DMS114 treated with DMSO at 0.1 percent for 48 hours (cell line): ENCODE results near the gene YWHAG.
"Not testable (repeated sequence)": the region's sequence is repeated elsewhere in the genome, so short reads cannot be mapped to it uniquely, and the experiment has no call there.

Experiments used
- DNase-seq: peaks from one replicate; lab custom pipeline; 2025; ENCODE audit not compliant: unreplicated experiment; lab: John Stamatoyannopoulos, UW

The YWHAG gene

DNA sequence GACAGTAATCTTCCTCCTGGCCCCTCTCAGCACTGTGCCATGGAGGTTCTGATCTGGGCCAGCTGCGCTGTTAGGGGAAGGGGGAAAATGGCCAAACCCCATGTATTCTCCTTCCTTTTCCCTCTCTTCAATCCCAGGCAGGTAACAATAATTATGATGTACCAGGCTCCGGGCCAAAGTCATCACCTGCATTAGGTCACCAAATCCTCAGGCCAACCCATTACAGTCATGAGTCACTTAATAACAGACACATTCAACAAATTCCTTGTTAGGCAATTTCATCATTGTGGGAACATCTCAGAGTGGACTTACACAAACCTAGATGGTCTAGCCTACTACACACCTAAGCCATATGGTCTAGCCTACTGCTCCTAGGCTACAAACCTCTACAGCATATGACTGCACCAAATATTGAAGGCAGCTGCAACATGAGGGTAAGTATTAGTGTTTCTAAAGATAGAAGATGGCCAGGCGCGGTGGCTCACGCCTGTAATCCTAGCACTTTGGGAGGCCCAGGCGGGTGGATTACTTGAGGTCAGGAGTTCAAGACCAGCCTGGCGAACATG is 58.5 kb downstream of the YWHAG start:
- no peak for DNase-seq

DNA sequence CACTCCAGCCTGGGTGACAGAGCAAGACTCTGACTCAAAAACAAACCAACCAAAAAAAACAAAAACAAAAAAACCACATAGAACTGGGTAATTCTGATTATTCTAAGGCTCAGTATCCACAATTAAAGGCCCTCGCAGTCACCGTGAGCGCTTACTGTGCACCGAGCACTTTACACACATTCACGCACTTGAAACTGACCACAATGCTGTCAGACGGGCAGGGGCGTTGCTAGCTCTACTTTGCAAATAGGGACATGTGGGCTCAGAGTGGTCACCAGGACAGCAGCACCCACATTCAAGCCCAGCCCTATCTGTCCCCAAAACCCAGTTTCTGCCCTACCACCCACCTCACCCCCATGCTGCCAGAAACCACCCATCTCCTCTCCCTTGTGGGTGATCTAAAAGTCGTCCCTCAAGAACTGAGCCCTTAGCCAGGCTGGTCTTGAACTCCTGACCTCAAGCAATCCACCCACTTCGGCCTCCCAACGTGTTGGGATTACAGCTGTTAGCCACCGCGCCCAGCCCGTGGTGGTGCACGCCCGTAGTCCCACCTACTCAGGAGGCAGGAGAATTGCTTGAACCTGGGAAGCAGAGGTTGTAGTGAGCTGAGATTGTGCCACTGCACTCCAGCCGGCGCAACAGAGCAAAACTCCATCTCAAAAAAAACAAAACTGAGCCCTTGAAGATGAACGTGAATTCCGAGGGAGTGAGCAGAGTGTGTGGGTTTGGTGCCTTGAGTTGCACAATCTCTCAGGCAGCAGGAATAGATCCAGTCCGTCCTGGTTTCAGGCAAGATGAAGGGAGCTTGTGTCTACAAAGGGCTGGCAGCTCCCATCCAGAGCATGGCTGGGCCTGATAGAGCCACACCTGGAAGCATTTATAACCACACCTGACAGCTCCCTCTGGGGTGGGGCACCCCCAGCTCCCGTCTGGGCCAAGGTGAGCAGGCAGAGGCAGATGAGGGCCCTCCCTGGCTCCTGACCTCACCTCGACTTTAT is 61.7 kb downstream of the YWHAG start:
- no peak for DNase-seq

DNA sequence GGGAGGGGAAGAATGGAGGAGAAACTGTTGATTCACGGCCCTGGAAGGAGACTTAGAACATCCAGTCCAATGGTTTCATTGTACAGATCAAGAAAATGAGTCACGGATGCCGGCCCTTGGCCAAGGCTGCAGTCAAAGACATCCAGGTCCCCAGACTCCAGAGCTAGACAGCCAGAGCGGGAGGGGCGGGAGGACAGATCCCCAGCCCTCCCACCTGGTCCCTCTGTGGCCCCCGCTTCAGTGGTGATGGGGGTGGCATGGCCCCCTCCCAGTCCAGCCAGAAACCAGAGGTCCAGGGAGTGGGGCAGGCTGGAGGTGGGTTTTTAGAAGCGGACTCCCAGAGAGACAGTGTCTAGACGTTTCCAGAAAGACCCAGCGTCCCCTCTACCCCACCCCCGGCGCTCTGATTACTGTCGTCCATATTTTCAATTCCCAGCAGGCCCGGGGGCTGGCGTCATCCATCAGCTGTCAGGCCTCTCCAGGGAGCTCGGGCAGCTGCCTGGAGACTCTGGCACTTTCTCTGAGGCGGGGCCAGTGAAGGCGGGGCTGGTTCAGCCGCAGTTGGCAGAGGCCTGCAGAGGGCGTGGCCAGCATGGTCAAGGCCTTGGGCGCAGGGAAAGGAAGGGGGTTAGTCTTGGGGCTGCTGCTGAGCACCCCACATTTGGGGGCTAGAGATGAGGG is 64.3 kb downstream of the YWHAG start:
- no peak for DNase-seq

DNA sequence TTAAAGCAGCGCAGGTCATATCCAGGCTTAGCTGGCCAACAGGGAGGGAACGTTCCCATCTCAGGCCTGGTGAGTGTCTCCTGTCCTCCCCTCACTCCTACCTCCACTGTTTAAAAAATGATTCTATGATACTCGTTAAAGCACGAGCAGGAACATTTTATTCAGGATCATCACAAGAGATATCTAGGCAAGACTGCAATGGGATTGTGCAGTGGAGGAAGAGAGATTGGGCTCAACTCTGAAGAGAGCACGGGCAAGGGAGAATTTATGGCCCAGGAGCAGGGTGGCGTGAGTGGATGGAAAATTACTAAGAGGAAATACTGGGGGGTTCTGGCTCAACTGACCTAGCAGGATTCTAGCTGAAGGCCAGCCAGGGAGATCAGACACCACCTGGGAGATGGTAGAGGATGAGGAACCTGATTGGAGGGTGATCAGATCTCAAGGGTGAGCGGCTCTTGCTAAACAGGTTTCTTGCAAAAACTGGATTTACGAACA is 65.3 kb downstream of the YWHAG start:
- no peak for DNase-seq

DNA sequence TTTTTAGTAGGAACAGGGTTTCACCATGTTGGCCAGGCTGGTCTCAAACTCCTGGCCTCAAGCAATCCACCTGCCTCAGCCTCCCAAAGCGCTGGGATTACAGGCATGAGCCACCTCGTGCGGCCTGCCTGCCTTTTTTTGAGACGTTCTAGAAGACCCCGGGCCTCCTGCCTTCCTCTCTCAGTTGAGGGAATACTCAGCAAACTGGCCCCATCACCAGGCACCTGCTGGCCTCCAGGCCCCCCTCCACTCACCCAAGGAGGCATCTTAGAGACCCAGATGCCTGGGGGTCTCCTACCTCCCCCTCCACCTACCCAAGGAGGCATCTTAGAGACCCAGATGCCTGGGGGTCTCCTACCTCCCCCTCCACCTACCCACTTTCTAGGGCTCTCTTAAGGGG is 65.9 kb downstream of the YWHAG start:
- DNase-seq: not testable (repeated sequence)

DNA sequence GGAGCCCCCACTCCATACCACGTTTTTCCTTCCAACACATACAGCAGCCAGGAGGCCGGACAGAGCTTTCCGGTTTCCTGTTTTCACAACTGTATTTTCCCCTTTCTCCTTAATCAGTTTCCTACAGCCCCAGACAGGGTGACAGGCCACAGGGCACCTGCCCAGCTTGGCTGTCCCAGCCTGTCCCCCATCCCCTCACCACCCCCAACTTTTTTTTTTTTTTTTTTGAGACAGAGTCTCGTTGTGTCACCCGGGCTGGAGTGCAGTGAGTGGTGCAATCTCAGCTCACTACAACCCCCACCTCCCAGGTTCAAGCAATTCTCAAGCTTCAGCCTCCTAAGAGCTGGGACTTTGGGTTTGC is 66.6 kb downstream of the YWHAG start:
- no peak for DNase-seq

DNA sequence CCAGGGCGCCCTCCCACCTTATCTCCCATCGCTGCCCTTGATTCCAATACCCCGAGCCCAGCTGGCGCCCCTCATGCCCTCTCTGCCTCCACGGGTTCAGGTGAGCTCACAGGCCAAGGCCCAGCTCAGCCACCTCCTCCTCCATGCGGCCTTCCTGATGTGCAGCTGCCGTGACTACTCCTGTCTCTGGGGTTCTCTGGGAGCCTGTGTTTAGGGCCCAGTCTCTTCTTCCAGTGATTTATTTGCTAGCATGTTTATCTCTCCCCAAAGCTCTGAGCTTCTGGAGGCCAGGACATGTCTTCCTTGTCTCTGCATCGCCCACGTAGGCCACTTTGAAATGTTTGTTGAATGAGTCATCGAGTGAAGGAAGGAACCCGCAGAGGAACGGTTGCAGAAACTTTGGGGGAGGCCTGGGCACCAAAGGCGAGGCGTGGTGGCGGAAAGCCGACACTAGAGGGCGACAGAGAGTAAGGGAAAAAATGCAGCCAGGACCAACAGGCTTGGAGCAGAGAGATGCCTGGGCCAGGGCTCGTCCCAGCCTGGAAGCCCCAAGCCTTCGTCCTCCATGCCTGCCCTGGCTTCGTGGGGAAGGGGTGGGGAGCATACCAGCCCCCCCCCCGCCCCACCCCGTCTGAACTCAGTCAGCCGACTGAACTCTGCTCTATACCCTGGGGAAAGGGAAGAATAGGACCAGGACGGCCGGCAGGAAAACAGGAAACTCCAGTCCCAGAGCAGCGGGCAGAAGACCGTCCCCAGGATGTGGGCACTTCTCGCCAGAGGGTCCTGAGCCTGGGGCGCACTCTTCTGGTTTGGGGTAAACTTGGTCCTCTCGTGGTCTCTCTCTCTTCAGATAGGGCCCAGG is 67.2 kb downstream of the YWHAG start:
- peak; percentile 78 for DNase-seq

DNA sequence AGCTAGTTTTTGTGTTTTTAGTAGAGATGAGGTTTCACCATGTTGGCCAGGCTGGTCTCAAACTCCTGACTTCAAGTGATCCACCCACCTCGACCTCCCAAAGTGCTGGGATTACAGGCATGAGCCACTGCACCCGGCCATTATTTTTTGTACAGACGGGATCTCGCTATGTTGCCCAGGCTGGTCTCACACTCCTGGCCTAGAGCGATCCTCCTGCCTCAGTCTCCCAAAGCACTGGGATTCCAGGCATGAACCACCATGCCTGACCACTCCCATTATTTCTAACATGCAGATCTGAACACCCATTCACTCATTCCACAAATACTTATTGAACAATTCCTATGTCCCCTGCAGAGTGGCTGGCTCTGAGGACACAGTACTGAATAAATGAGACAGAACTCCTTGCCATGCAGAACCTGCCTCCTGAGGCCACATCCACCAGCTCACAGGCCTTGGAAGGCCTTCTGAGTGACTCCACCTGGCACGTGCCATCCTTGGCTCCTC is 67.9 kb downstream of the YWHAG start:
- DNase-seq: not testable (repeated sequence)

DNA sequence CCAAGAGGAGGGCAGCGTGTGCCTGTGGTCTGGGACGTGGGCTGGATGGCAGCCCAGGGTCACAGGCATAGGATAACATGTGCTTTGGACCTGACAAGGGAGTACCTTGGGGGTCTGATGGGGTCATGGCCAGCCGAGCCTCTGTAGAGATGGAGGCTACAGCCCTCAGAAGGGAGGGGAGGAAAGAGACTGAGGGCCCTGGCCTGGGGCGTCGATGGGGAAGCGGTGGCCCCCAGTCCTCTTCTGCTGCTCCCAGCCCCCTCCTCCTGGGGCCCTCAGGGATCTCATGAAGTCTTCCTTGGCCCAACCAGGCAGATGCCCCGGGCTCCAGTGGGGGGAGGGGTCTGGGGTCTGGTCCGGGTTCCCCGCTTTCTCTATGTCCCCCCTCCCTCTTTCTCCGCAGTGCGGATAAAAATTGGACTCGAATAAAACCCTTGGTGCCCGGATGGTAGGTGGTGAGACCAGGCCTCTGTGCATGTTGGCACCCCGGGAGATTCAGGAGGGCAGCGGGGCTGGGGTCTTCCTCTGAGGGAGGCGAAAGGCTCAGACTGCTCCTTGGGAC is 71.9 kb downstream of the YWHAG start:
- no peak for DNase-seq

DNA sequence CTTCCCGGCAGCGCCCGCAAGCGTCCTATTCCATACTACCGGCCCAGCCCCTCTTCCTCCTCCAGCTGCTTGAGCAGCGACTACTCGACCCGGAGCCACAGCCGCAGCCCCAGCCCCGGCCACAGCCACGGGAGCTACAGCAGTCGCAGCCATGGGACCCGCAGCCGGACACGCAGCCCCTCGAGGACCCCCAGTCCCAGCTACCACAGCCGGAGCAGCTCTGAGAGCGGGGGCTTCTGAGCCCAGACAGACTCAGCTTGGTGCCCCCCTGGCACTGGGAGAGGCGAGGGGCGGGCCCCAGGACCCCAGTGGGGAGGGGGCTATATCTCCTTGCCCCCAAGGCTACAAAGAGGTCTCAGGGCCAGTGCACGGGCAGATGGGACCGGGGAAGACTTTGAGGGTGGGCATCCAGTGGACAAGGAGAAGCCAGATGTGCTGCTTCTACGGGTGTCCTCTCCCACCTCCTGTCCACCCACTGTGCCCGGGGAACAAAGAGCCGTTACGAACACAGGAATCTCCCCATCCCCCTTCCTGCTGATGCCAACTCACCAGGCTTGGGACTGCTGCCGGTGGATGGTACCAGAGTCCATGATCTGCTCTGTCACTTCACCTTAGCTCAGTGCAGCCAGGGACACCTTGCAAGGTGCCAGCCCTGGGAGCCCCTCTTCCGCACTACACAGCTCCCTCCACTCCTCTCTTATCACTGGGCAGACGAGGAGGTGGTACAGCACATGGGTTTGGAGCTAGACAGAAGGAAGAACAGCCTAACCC is 73.0 kb downstream of the YWHAG start:
- DNase-seq: no peak

DNA sequence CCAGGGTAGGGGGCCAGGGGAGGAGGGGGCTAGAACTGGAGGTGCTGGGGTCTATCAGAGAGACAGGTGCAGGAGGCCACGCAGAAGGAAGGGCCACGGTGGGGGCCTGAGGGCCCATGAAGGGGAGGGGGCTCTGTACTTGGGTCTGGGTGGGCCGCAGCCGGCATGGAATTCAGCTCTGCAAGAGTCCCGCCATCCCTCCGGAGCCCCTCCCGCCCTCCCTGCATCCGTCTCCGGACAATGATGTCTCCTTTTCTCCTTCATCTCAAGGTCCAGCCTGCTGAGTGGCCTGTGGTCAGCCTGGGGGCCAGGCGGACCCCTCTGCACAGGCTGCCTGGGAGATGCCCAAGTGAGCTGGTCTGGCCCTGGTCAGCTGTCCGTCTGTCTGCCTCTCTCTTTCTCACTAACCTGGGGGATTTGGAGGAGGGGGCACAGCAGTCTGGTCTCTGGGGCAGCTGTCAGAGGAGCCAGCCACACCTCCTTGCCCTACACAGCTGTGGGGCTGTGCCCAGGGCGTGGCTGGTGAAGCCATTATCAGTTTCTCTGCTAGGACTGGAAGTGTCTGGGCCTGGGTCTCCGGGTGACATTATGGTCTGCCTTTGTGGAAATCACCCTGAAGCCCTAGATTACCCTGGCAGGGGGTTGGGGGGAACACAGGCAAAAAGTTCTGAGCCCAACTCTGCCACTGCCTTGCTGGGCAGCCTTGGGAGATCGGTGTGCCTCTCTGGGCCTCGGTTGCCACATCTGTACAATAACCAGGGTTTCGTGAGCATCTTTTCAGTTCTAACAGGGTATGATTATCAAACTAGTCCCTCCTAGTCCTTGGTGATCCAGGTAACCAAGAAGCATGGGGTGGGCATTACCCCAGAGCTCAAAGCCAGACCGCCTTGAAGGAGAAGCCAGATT is 75.3 kb downstream of the YWHAG start:
- DNase-seq: no peak

DNA sequence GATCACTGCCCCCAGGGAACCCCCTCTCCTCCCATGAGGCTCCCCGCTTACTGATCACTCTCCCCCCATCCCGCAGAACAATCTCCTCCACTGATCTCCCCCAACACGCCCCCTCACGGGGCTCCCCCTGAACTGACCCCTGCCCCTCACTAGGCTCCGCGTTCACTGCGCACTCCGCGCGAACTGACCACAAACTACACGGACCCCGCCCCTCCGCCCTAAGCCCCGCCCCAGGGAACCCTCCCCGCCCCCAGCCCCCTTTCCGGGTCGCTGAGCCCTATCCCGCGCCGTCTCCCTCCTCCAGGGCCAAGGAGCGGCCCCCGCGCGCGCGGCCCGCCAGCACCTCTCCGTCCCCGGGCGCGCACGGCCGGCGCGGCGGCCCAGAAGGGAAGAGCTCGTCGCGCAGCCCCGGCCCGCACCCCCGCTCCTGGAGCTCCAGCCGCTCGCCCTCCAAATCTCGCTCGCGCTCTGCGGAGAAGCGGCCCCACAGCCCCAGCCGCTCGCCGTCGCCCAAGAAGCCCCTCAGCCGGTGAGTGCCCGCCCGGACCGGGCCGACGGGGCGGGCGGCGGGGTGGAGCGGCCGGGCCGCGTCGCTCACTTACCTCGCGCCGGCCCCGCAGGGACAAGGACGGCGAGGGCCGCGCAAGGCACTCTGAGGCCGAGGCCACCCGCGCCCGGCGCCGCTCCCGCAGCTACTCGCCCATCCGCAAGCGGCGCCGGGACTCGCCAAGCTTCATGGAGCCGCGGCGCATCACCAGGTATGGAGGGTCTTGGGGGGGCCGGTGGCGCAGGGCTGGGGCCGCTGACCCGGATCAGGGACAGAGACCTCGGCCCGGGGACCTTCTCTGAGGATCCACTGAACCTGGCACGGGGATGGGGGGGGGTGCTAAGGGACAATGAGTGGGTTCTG is 76.2 kb downstream of the YWHAG start:
- no peak for DNase-seq

DNA sequence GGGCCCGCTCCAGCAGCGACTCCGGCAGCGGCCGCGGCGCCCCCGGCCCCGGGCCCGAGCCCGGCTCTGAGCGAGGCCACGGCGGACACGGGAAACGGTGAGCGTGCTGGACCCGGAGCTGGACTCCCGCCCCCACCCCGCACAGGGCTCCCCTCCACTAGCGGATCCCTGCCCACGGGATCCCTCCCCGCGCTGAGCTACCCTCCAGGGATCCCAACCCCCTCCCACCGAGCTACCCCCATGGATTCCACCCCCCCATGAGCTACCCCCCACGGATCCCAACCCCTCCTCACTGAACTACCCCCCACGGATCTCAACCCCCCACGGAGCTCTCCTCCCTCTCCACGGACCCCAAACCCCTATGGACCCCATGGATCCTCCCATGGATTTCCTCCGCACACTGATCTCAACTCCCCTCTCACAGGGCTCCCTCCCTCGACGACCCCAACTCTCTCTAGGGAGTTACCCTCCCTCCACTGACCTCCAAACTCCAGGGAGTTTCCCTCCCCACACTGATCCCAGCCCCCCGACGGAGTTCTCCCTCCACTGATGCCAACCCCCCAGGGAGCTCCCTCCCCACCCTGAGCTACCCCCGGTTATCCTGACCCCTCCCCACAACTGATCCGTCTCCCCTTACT is 77.0 kb downstream of the YWHAG start:
- DNase-seq: no peak

DNA sequence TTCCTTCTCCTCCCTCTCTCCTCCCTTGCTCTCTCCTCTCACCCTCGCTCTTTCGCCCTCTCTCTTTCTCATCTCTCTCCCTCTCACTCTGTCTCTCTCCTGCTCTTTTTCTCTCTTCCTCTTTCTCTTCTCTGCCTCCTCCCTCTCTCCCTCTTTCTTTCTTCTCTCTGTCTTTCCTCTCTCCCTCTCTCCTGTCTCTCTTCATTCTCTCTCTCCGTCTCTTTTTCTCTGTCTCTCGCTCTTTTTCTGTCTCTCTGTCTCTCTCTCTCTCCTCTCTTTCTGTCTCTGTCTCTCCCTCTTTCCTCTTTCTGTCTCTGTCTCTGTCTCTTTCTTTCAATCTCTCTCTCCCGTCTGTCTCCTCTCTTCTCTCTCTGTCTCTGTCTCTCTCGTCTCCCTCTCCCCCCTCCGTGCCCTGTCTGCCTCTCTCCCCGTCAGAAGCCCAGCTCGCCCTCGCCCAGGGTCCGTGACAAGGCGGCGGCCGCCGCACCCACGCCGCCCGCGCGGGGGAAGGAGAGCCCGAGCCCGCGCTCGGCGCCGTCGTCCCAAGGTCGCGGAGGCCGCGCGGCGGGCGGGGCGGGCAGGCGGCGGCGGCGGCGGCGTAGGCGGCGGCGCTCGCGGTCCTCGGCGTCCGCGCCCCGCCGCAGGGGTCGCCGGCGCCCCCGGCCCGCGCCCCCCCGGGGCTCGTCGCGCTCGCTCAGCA is 77.6 kb downstream of the YWHAG start:
- no peak for DNase-seq

DNA sequence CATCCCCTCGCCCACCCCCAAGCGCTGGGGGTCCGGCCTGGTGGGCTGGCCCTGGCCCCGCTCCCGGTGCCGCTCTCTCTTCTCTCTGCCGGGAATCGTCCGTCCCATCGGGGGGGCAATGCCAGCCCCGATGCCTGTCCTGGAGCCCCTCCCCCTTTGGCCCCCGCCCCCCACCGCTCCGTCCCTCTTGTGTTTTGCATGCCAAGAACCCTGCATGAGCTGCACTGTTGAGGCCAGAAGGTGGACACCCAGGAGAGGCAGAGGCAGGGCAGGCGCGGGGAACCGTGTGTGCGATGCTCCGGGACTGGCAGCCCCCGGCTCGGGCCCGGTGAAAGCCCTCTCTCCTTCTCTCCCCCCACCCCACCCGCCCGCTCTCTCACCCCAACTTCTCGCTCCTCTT is 78.4 kb downstream of the YWHAG start:
- no peak for DNase-seq

DNA sequence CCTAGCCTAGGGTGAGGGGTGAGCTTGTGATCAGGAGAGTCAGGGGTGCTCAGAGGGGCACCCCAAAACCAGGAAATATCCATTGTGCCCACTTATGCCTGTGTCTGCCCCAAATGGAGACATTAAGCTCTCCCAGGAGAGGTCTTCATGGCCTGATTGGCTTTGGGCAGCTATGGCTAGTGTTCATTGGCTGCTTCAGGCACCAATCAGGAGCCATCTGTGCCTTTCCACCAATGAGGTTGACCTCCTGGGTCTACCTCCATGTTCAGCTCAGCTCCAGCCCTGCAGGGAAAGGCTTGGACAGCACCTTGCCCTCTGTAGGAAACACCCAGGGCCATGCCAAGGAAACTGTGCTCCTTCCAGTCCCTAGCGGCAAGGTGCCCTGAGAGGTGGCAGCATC is 80.3 kb downstream of the YWHAG start:
- no peak for DNase-seq
